Tongue (tissue), 2 donors: ENCODE data around the gene IAH1. TPM values are rescaled to one million over a fixed set of nuclear protein-coding genes. Genes with fewer than 3 reads are reported as not detected.
"Not testable (repeated sequence)": the region's sequence is repeated elsewhere in the genome, so short reads cannot be mapped to it uniquely, and the experiment has no call there.

Source experiments
- DNase-seq: peaks from one replicate; pipeline ENCODE4 v3.0.0-alpha.2; 2015
- total RNA-seq: library from RNA; depleted of rRNA; stranded (reverse); fragments of >200 nt; gene quantifications from one replicate; pipeline ENCODE4 v1.2.3, GENCODE V29; 2014

IAH1 gene
- total RNA-seq, 1 donor from 2014 or later: 36.6 TPM

DNA sequence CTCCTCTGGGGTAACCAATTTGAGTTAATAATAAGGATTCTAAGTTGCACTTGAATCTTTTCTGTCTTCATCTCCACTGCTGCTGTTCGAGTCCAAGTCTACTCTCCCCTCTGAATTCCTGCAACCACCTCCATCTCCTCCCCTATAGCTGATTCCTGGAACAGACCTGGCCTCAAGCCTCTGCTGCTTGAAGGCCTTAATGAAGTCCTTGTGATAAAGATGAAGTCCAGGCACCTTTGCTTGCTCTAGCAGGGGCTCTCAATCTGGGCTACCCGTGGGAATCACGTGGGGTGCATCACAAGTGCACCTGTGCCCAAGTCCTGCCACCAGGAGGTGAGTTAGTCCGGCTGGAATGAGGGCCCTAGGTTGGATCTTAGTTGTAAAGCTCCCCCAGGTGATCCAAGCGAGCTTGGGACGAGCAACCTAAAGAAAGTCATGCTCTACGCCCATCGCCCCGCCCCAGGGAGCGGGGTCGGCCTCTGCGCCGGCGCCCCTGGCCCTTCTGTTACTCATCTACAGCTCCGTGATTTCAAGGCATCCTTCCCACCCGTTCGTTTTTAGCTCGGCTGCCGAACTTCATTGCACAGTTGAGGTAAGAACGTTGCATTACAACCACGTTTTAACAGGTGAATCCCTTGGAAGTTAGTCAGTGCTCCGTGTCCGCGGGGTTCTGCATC, 905 bp upstream of the IAH1 start:
- no peak for DNase-seq

DNA sequence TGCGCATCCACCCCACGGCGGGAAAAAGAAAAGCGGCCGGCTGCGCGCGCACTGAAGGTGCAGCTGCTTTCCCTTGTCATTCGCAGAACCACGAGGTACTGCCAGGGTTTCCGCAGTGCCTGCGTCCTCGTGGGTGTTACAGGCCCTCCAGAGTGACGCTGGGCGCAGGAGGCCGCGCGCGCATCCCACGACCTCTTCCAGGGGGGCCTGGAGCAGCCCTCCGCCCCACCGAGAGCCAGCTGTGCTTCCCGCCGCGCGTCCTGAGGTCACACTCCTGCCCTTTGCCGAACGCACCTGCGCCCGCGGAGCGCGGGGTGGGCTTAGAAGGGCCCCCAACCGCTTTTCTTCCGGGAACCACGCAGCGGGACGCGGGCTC, 378 bp upstream of the IAH1 start:
- DNase-seq: peak; percentile 69

DNA sequence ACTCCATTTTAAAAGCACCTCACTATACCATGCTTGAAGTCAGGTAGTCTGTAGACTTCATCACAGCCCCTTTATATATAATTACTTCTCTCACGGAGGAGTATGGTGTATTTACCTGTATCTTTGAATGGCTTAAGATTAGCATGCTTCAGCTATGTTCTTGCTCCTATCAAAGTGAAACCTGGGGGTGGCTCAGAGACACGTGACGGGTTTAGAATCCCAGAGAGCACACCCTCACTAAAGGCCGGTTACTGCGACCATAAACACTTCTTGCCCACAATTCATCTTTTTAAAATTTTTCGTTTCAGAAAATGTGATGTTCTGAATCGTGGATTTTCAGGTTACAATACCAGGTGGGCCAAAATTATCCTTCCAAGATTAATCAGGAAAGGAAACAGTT, 3.6 kb downstream of the IAH1 start:
- no peak for DNase-seq

DNA sequence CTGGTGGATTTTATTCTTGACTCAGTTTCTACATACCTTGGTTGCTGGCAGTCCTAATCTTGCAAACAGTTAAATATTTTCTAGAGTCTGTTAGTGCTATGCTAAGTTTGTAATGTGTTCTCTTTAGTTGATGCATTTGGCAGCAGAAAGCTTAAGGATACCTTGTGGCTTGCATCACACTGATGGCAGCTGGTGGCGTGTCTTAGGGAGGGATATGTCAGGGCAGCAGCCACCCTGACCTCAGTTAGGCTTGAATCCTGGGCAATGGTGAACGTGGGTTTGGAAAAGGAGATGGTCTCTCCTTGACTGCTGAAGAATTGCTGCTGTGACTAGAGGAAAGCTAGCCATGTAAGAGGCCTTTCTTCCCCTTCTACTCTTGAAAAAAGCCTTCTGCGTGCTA, 4.2 kb downstream of the IAH1 start:
- no peak for DNase-seq

DNA sequence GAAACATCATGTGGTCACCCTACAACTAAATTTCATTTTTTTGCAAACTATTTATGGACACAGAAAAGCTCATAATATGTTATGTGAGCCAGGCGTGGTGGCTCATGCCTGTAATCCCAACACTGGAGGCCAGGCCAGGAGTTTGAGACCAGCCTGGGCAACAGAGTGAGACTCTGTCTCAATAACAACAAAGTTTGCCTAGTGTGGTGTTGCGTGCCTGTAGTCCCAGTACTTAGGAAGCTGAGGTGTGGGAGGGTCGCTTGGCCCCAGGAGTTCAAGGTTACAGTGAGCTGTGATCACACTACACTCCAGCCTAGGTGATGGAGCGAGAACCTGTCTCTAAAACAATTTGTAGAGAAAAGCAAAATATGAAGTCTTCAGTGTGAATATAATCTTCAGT, 5.8 kb downstream of the IAH1 start:
- no peak for DNase-seq

DNA sequence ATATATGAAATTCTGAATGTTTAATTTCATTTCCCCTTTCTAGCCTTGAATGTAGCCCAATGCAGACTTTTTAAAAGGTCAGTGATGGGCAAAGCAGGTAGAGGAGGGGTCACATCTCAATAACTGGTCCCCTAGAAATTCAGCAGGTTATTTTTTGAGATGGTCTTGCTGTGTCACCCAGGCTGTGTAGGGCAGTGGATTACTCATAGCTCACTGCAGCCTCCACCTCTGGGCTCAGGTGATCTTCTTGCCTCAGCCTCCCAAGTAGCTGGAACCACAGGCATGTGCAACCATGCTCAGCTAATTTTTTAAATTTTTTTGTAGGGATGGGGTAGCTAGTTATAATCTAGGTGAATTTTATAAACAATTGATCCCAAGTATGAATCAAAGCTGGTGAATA, 8.8 kb downstream of the IAH1 start:
- DNase-seq: no peak

DNA sequence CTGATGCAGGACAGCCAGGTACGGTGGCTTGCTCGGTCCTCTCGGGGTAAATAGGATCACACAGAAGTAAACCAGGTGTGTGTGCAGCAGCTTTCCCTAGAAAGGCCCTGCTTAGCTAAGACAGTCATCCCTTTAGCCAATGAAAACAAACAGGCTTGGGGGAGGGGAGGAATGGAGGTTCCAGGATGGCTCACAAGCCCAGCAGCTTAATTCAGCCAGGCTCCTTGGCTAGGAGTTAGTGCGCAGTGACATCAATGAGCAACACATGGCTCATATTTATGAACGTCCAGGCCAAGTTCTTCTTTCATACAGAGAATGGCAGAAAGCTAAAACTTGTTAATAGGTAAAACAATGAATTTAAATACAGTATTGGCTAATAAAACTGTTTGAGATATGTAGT, 10.2 kb downstream of the IAH1 start:
- DNase-seq: no peak

DNA sequence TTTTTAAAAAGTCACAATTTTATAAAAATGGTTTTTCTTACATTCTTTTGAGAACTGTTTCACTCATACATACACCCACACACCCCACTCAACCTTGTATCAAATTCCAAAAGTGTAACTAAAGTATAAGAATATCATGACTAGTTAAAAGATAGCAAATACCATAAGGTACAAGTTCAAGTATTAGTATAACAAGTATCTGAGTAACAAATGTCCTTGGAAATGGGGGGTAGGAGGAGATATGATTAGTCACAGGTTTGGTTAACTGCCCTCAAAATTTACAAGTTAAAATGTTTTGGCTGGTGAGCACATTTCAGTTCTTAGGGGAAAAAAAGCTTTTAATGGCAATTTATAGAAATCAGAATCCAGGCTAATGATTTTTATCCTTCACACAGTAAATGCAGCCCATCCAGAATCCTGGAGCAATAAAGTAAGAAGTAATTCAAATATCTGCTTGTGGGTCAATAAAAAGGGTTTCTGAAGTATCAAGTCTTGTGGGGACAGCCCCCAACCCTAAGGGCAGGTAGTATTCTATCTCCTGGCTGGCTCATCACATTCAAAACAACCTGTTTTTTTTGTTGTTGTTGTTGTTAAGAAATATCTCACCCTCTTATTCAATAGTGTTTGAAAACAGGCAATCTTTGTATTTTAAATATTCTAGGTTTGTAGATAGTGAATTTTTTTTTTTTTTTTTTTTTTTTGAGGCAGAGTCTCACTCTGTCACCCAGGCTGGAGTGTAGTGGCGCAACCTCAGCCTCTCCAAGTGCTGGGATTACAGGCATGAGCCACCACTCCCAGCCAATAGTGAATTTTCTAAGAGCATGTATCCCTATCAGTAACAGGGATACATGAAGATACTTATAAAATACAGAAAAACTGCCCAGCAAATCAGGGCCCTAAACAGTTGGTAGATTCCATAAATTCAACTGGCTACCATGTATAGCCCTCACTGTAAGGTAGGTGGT, 14.5 kb downstream of the IAH1 start:
- DNase-seq: no peak

DNA sequence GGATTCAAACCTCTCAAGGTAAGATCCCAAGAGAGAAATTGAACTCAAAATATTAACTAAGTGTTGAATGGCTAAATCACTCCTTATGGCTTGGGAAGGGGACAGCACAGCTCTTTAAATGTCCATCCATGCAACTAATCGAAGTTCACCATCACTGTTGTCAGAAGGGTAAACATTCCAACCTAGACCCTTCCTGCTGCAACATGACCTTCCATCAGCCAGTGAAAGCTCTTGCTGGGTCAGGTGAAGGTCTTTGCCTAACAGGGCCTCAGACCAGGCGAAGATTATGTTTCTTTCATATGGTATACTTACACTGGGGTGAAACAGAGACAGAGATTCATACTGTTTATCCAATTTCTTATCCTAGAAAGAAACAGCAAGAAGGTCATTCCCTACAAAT, 16.4 kb downstream of the IAH1 start:
- DNase-seq: no peak

DNA sequence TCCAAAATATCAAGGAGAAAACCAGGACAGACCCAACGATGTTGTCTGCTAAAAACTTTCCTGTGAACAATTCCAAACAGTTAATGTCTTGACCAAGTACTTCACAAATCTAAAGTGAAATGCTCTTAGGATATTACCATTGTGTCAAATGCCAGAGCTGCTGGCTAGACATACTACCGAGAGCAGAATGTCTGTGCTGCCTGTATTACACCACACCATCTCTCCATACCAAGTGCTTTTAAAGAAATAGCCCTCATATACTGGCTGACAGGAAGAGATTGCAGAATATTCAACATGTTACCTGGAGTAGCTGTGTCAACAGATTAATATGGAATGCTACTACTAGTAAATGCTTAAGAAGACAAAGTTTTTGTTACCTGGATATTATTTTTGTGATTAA, 18.6 kb downstream of the IAH1 start:
- DNase-seq: no peak

DNA sequence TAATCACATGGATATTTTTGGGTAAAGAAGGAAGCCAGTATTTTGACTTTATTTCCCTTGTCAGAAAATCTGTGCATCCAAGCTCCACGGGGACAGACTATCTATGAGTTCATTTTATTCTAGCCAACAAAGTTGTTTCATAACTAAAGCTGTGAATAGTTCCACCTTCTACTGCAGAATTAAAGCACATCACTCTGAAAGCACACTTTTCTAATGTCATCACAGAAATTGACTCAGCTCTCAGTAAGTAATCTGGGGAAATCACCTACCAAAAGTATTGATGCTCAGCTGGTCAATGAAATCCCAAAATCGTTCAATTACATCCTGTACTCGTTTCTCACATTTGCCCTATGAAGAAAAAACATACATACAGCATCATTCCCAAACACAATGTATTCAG, 19.1 kb downstream of the IAH1 start:
- no peak for DNase-seq

DNA sequence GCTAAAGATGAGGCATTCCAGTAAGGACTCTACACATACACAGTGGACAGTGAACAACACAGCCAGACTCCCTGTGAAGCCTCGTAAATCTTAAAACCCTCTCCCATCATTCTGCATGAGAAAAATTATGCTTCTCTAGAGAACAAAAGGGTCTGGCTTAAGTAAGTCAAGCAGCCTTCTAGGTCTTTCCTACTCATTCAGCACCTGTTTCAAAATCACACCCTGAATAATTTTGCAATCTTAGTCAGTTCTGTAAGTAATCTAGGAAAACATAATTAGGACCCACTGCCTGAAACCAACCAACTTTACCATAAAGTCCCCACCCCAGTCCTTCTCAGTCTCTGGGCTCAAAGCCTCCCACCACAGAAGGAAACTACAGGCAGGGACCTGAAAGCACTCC, 19.7 kb downstream of the IAH1 start:
- DNase-seq: no peak

DNA sequence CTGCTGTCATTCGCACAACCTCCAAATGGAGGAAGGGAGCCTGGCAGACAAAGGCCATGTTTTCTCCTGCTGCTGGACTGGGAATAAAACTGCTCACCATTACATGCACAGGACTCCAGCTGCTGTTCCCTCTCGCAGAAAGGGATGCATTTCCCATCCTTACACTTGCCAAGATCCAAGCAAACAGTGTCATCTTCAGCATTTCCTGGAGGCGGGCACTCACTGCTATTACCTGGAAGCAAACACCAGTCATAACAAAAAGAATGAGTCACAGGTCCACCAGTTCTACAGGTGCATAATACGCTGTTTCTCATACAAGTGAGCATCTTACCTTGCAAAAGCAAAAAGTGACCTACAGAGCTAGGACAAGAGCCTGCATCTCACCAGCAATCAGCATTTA, 22.7 kb downstream of the IAH1 start:
- DNase-seq: no peak

DNA sequence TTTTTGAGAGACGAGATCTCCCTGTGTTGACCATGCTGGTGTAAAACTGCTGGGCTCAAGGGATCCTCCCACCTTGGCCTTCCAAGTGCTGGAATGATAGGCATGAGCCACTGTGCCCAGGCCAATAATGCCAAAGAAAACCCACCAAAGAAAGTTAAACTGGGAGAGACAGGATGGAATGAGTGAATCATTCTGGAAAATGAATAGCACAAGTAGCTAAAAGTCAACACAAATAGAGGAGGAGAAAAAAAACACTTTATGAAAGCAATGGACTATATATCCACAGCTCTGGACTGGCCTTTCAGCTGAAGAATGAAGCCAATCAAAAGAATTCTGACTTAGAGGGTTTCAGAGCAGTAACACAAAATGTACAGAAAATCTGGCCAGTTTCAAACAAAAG, 23.9 kb downstream of the IAH1 start:
- DNase-seq: no peak

DNA sequence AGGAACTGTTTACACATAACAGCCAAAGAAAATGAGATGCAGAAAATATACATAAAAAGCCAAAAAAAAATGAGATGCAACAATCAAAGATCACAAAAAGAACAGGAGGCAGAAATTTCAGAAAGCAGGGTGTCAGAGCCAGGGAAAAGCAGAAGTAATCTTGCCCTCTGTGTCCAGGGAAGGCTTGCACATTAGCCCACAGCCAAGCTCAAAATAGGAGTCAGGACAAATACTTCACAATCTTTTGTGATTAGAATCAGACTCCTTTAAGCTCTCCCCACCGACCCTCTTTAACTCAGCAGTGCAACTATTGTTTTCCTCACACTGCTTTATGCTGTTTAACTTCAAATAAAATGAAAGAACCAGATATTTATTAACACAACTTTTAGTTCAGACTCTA, 34.6 kb downstream of the IAH1 start:
- no peak for DNase-seq

DNA sequence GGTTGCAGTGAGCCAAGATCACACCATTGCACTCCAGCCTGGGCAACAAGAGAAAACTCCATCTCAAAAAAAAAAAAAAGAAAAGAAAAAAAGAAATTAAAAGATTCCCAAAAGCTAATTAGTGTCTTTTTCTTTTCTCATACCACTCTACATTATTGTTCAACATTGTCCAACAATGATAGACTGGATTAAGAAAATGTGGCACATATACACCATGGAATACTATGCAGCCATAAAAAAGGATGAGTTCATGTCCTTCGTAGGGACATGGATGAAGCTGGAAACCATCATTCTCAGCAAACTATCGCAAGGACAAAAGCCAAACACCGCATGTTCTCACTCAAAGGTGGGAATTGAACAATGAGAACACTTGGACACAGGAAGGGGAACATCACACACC, 39.6 kb downstream of the IAH1 start:
- not testable (repeated sequence) for DNase-seq

DNA sequence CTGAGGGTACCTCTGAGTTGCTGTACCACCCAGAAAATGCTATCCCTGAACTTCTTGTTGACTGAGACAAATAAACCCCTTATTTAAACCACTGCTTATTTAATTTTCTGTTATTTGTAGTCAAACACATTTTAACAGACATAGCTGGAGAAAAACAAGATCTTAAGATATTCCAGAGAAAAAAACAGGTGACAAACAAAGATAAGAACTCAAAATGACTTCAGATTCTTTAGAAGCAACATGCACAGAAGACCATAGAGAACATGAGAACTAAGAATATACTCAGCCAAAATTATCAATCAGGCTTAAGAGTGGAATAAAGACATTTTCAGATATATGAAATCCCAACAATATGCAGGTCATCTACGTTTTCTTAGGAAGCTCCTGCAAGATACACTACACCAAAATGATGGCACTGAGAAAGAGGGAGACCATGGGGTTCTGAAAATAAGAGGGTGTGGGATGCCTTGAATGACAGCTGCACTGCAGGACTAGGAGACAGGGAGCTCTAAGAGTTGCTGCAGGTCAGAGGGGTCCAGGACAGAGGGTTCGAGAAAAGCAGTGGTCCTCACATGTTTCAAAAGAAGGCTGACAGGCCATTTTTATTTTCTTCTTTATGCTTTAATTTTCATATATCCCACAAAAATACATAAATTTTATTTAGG, 42.9 kb downstream of the IAH1 start:
- DNase-seq: no peak

DNA sequence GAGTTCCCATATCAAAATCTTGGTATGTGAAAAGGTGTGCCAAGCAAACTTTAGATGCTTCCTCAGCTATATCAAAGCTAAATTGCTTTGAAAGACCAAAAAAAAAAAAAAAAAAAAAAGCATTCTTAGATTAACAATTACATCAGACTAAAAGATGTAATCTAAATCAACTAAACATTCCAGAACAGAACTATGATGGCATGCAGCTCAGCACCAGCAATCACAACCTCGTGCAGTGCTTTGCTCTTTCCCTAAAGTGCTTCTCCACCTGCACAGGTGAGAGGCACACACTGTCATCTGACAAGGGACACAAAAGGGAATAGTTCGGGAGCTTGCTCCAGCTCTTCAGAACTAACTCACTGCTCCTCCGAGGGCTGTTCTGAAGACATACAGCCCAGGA, 43.8 kb downstream of the IAH1 start:
- no peak for DNase-seq

DNA sequence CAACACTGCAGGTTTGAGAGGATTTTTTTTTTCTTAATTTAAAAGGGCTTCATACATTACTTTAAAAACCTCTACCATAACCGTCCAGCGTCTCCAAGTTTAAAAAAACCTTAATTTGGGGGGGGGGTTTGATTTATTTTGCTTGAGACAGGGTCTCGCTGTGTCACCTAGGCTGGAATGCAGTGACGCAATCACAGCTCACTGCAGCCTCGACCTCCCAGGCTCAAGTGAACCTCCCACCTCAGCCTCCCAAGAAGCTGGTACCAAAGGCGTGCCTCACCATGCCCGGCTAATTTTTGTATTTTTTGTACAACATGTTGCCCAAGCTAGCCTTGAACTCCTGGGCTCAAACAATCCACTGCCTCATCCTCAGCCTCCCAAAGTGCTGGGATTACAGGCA, 44.4 kb downstream of the IAH1 start:
- DNase-seq: no peak

DNA sequence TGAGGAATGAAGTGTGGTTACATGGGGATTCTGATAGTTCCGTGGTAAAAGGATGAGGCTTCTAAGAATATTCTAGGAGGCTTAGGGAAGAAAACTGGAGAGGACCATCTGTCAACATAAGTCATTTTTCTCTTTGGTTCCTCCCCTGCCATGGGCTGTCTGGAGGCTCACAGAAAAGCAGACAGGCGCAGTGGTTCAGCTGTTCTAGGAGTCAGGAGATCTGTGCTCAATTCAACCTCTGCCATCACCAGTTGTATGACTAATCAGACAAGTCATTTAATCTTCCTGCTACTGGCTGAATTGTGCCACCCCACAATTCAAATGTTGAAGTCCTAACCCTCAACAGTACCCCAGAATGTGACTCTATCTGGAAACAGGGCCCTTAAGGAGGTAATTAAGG, 44.9 kb downstream of the IAH1 start:
- DNase-seq: peak; percentile 11

DNA sequence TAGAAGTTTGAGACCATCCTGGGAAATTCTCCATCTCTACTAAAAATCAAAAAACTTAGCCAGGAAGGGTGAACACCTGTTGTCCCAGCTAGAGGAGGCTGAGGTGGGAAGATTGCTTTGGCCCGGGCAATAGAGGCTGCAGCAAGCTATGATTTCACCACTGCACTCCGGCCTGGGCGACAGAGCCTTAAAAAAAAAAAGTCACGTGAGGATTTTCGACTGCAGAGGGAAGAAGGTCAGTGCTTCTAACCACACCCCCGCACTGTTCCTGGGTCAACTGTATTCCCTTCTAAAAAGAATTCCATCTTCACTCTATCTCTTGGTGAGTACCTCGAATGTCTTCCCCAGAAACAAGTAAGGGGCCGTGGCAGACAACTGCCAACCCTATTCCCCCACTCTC, 49.9 kb downstream of the IAH1 start:
- DNase-seq: no peak

DNA sequence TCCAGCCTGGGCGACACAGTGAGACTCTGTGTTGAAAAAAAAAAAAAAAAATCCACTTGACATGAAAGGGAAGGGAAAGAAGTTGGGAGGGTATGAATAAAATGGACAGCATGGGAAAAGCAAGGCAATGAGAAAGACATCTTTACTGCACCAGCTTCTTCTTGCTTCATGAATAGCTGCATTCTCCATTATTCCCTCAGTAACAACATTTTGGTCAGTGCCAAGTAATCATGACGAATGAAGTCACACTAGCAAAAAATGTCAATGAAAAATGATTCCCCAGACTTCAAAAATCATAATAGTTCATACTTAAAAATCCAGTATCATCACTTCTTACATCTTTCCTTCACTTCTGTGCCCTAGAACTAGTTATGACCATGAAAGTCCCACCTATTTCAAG, 50.9 kb downstream of the IAH1 start:
- no peak for DNase-seq

DNA sequence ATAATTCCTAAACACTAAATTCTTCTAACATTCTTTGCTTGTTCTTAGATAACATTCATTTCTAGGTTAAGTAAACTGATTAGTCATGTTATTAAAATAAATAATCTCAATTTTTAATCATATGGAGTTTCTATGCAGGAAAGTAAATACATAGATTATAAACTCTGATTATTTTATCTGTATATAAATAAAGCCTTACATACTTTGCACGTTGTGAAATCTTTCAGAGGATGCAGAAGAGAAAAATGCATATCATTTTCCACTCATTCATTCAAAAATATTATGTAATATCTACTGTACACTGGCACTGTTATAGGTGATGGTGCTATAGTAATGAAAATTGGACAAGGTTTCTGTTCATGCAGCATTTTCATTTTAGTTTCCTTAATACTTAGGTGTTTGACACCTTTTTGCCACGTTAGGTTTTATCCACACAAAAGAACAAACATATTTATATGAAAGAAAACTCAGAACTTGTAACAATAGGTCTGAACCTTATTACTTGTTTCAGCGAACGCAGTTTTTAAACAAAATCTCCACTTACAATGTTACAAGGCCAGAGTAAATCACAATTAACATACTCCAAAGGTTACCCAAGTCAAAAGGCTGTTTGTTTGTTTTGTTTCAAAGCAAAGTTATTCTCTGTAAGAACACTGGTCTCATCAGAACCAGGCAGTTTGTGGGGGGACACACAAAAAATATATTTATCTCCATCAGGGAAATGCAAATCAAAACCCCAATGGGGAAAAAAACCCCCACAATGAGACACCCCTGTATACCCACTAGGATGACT, 53.8 kb downstream of the IAH1 start:
- no peak for DNase-seq
